GM12878 (cell line): ENCODE measurements around the gene HP1BP3. TPM values are rescaled to one million over a fixed set of nuclear protein-coding genes. Genes with fewer than 3 reads are reported as not detected.

Experiments used
- ATAC-seq: fragments of 200-7000 bp; cut with Tn5 transposase; 3 replicates; pipeline ENCODE4 v1.9.1; 2020; ENCODE audit warnings: mild to moderate bottlenecking, moderate library complexity
- BruUV-seq: library from RNA; stranded (reverse); fragments of 400-500 nt; replicated peaks from 2 replicates; lab custom pipeline; 2021; lab: Mats Ljungman, UMichigan
- CTCF ChIA-PET: fragments of 300-600 bp; sonication (Branson Sonifier 250); formaldehyde crosslinking; extraction: SDS; loops from one replicate; lab custom pipeline; 2021; ENCODE audit warnings: inconsistent platforms; lab: Yijun Ruan, JAX
- POLR2A ChIA-PET: fragments of 350-600 bp; formaldehyde crosslinking; extraction: SDS; loops from one replicate; lab custom pipeline; 2021; ENCODE audit warnings: inconsistent platforms; lab: Charles Lee
- RAD21 ChIA-PET: fragments of 300-600 bp; sonication (Branson Sonifier 250); formaldehyde crosslinking; loops from one replicate; lab custom pipeline; 2023; ENCODE audit warnings: antibody characterized with exemption; ENCODE audit not compliant: unreplicated experiment; lab: Charles Lee
- SMC1A ChIA-PET: fragments of 300-600 bp; sonication (Branson Sonifier 250); formaldehyde crosslinking; loops from one replicate; lab custom pipeline; 2023; ENCODE audit not compliant: unreplicated experiment, uncharacterized antibody; lab: Charles Lee
- DNase-seq: peaks from one replicate; pipeline ENCODE4 v3.0.0-alpha.2; 2011; ENCODE audit warnings: low read depth, low spot score
- FAIRE-seq: peaks from 3 replicates; lab custom pipeline; 2011; peaks lifted over from hg19 to GRCh38; lab: Jason Lieb, UNC
- H2AFZ ChIP-seq: 2 replicates; pipeline ENCODE4 v1.6.0; 2011; ENCODE audit warnings: low read depth, low read length, control low read depth; ENCODE audit not compliant: control insufficient read depth
- H3K27ac ChIP-seq: 2 replicates; pipeline ENCODE4 v1.5.1; 2011; ENCODE audit warnings: control low read depth; ENCODE audit not compliant: control insufficient read depth, insufficient read depth
- H3K27me3 ChIP-seq, 2 experiments: replicated peaks in 1 of 2; 2 replicates each; pipeline versions ENCODE4 v1.6.0 to v1.6.1; 2011; ENCODE audit warnings: low read length in 1 of 2; ENCODE audit not compliant: control insufficient read depth in 2 of 2, insufficient read depth in 2 of 2
- H3K36me3 ChIP-seq, 2 experiments: 2 replicates each; pipeline ENCODE4 v1.5.1; 2011; ENCODE audit warnings: low read length in 1 of 2; ENCODE audit not compliant: control insufficient read depth in 2 of 2, insufficient read depth in 2 of 2
- H3K4me1 ChIP-seq: 2 replicates; pipeline ENCODE4 v1.6.1; 2011; ENCODE audit warnings: mild to moderate bottlenecking, low read length, moderate library complexity, mixed read lengths; ENCODE audit not compliant: control insufficient read depth, insufficient read depth
- H3K4me2 ChIP-seq: 2 replicates; pipeline ENCODE4 v1.6.0; 2011; ENCODE audit warnings: control low read depth; ENCODE audit not compliant: control insufficient read depth, insufficient read depth
- H3K4me3 ChIP-seq: fragments of 200-600 bp; sonication (generic); 2 replicates; pipeline ENCODE4 v1.5.1; 2016
- H3K79me2 ChIP-seq: 2 replicates; pipeline ENCODE4 v1.6.0; 2011; ENCODE audit warnings: low read length; ENCODE audit not compliant: control insufficient read depth, insufficient read depth
- H3K9ac ChIP-seq: 2 replicates; pipeline ENCODE4 v1.8.0; 2011; ENCODE audit warnings: low read length, control low read depth, mixed read lengths; ENCODE audit not compliant: control insufficient read depth, insufficient read depth
- H3K9me3 ChIP-seq: replicated peaks from 3 replicates; pipeline ENCODE4 v1.5.1; 2011; ENCODE audit warnings: mild to moderate bottlenecking, low read length; ENCODE audit not compliant: control insufficient read depth, insufficient read depth
- H4K20me1 ChIP-seq: 2 replicates; pipeline ENCODE4 v1.6.0; 2011; ENCODE audit not compliant: control insufficient read depth, insufficient read depth
- CBX3 ChIP-seq: fragments of 200-600 bp; sonication (generic); IDR thresholded peaks from 2 replicates; pipeline ENCODE4 v1.6.1; 2016; ENCODE audit warnings: low read depth, borderline replicate concordance
- E4F1 ChIP-seq: fragments of 450-650 bp; IDR thresholded peaks from 2 replicates; pipeline ENCODE4 v1.6.1; 2018; ENCODE audit warnings: borderline replicate concordance, mild to moderate bottlenecking; ENCODE audit not compliant: partially characterized antibody
- NR2C1 ChIP-seq: fragments of 450-650 bp; IDR thresholded peaks from 2 replicates; pipeline ENCODE4 v1.6.1; 2017; ENCODE audit warnings: antibody characterized with exemption, mild to moderate bottlenecking, moderate library complexity
- POLR2AphosphoS5 ChIP-seq: IDR thresholded peaks from 2 replicates; pipeline ENCODE4 v1.6.1; 2011; ENCODE audit warnings: mild to moderate bottlenecking, low read length, inconsistent platforms
- SIX5 ChIP-seq: IDR thresholded peaks from 2 replicates; pipeline ENCODE4 v1.6.1; 2011; ENCODE audit warnings: mild to moderate bottlenecking, low read depth, low read length, moderate library complexity; ENCODE audit not compliant: severe bottlenecking
- SKIL ChIP-seq: fragments of 450-650 bp; IDR thresholded peaks from 2 replicates; pipeline ENCODE4 v1.6.1; 2017; ENCODE audit warnings: mild to moderate bottlenecking, low read depth, inconsistent platforms; ENCODE audit not compliant: poor library complexity, severe bottlenecking
- SMAD1 ChIP-seq: fragments of 450-650 bp; IDR thresholded peaks from 2 replicates; pipeline ENCODE4 v1.6.1; 2018; ENCODE audit warnings: mild to moderate bottlenecking, low read depth; ENCODE audit not compliant: partially characterized antibody
- SREBF1 ChIP-seq: IDR thresholded peaks from 2 replicates; pipeline ENCODE4 v1.6.1; 2012; ENCODE audit warnings: mild to moderate bottlenecking, low read length
- SRF ChIP-seq, 2 experiments: IDR thresholded peaks; 2 replicates each; pipeline ENCODE4 v1.6.1; 2011; ENCODE audit warnings: low read depth in 2 of 2, low read length in 2 of 2, mild to moderate bottlenecking in 1 of 2, moderate library complexity in 1 of 2
- TCF3 ChIP-seq: IDR thresholded peaks from 2 replicates; pipeline ENCODE4 v1.6.1; 2012; ENCODE audit warnings: low read depth, mild to moderate bottlenecking, low read length, borderline replicate concordance; ENCODE audit not compliant: insufficient read depth
- ZZZ3 ChIP-seq: IDR thresholded peaks from 2 replicates; pipeline ENCODE4 v1.6.1; 2011; ENCODE audit warnings: low read depth; ENCODE audit not compliant: control insufficient read depth, insufficient read length
- WGBS: methylation state at CpG from one replicate; pipeline ENCODE4 v1.1.6; 2016; ENCODE audit warnings: low lambda C conversion rate; ENCODE audit not compliant: insufficient replicate concordance, insufficient coverage; ENCODE audit errors: missing lambda C conversion rate; 5-methylcytosine and 5-hydroxymethylcytosine counted together
- in situ Hi-C: fragments of 300-500 bp; cut with MboI; formaldehyde crosslinking; loops from 9 replicates; pipeline ENCODE4 v1.14.3; 2018; ENCODE audit warnings: mixed read lengths
- intact Hi-C: fragments of 100-400 bp; cut with micrococcal nuclease; formaldehyde crosslinking; loops from one replicate; pipeline ENCODE4 v1.14.2; 2022; ENCODE audit not compliant: unreplicated experiment
- polyA plus RNA-seq, 11 experiments: library from polyadenylated mRNA; depleted of rRNA in 4 of 11; unstranded in 6 of 11; stranded (reverse) in 5 of 11; fragments of >200 nt; fragmentation: Nextera tagmentation in 4 of 11; fragmentation: Illumina TruSeq in 1 of 11; extraction: Ambion mirVana in 4 of 11; extraction: Trizol in 1 of 11; gene quantifications; 1 replicate in 1 of 11; 2 replicates in 10 of 11; pipeline versions ENCODE4 v1.2.1 to v1.2.3, GENCODE V29; 2011 to 2016; ENCODE audit warnings: inconsistent platforms in 2 of 11, missing spikeins in 2 of 11, low read depth in 1 of 11
- total RNA-seq, 4 experiments: library from RNA; depleted of rRNA in 3 of 4; stranded (reverse); fragments of >200 nt in 3 of 4; fragmentation: Illumina TruSeq in 1 of 4; extraction: Trizol in 1 of 4; gene quantifications; 2 replicates each; pipeline versions ENCODE4 v1.2.1 to v1.2.3, GENCODE V29; 2013 to 2021

Gene HP1BP3
- total and polyA plus RNA-seq, 10 of the 15 experiments (the other 5 are each of a cell fraction or from before 2014, with no cell fraction given), result 32.6 to 188 (median 133) TPM

- CTCF ChIA-PET, result interaction anchor here (1.7 kb wide), 1 partner anchor 493 kb away, joined by 8 read pairs; no protein-coding TSS in a partner anchor
- TF ChIP-seq CBX3 (no peak), ZZZ3 (no peak), SREBF1 (no peak), NR2C1 (no peak), E4F1 (no peak), SRF (IDR thresholded peaks at IDR 0.05; ENCODE audit: low read depth in 2 of 2, low read length in 2 of 2) (no peak), SMAD1 (no peak), SKIL (no peak), POLR2AphosphoS5 (no peak), SIX5 (no peak), TCF3 (no peak)
- SMC1A ChIA-PET, result no interaction called here
- H2AFZ ChIP-seq, result no peak overlapping the region
- no peak for DNase-seq
- H3K4me3 ChIP-seq, result no peak overlapping the region
- no peaks in the 10 kb centered on the region for H3K36me3 ChIP-seq
- no peak for ATAC-seq
- peaks cover 6% of the 10 kb centered on the region for H3K4me1 ChIP-seq
- FAIRE-seq, result no peak
- intact Hi-C loops, result no loop called here
- no peaks in the 10 kb centered on the region for H4K20me1 ChIP-seq
- no peaks in the 10 kb centered on the region for H3K79me2 ChIP-seq
- POLR2A ChIA-PET, result no interaction called here
- RAD21 ChIA-PET, result no interaction called here
- no peak overlapping the region for H3K9ac ChIP-seq
- no TSS peak for BruUV-seq
- in situ Hi-C loops, result no loop called here
- 42% methylated on average over 9 of the region's 9 CpGs for WGBS
- H3K27ac ChIP-seq, result no peak overlapping the region
- H3K4me2 ChIP-seq, result no peak overlapping the region
- H3K27me3 ChIP-seq, result no peaks in the 10 kb centered on the region
- no peaks in the 10 kb centered on the region for H3K9me3 ChIP-seq
Observed at GRCh38 chr1:20701446-20701845, 85.7 kb downstream of the HP1BP3 start.
